AG10803 (cell line): ENCODE data around the gene CYP11A1.

ENCODE experiments used
- DNase-seq: peaks from one replicate; pipeline ENCODE4 v3.0.0; 2010; ENCODE audit warnings: low read depth
- H3K4me3 ChIP-seq: 2 replicates; pipeline ENCODE4 v1.5.1; 2011; ENCODE audit warnings: mild to moderate bottlenecking, low read length, control low read depth
- TF ChIP-seq, protein P1 (sequence below): conservative IDR thresholded peaks from 2 replicates; pipeline ENCODE4 v1.5.1; 2011; ENCODE audit warnings: mild to moderate bottlenecking, low read length, control low read depth, inconsistent platforms

The CYP11A1 gene

DNA sequence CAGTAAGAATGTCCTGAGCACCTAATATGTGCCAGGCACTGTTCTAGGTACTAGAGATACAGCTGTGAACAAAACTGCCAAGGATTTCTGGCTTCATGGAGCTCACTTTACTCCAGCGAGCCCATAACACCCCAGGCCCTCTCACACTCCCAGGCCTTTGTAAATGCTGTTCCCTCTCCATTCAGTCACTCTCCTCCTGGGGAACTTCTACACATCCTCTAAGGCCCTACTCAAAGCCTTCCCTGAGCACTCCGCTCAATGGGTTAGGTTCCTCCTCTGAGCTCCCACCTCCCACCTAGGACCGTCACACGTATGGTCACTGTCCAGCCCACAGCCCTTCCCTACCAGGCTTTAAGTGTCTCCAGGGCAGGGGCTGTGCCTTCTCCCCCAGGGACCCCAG is 39.1 kb upstream of the CYP11A1 start:
- no peak overlapping the region for H3K4me3 ChIP-seq
- no peak for DNase-seq
- TF ChIP-seq, protein P1, sequence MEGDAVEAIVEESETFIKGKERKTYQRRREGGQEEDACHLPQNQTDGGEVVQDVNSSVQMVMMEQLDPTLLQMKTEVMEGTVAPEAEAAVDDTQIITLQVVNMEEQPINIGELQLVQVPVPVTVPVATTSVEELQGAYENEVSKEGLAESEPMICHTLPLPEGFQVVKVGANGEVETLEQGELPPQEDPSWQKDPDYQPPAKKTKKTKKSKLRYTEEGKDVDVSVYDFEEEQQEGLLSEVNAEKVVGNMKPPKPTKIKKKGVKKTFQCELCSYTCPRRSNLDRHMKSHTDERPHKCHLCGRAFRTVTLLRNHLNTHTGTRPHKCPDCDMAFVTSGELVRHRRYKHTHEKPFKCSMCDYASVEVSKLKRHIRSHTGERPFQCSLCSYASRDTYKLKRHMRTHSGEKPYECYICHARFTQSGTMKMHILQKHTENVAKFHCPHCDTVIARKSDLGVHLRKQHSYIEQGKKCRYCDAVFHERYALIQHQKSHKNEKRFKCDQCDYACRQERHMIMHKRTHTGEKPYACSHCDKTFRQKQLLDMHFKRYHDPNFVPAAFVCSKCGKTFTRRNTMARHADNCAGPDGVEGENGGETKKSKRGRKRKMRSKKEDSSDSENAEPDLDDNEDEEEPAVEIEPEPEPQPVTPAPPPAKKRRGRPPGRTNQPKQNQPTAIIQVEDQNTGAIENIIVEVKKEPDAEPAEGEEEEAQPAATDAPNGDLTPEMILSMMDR = no peak

DNA sequence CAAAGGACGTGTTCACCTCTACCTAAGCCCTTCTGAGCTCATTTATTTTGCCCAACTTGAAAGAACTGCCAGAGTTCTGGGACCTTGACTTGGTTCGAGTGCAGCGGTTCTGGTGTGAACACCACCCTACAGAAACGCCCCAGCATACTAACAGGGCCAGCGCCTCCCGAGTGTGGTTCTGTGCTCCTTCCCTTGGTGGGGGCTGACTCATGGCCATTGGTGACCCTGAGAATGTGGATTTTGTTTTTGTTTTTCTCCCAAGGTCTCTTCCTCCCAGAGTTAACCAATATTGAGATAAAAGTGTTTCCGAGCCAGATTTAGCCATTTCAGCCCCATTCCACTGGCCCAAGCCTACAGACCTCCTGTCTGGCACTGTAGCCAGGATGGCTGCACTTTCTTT is 38.4 kb upstream of the CYP11A1 start:
- TF ChIP-seq, protein P1 = no peak
- no peak overlapping the region for H3K4me3 ChIP-seq
- no peak for DNase-seq

DNA sequence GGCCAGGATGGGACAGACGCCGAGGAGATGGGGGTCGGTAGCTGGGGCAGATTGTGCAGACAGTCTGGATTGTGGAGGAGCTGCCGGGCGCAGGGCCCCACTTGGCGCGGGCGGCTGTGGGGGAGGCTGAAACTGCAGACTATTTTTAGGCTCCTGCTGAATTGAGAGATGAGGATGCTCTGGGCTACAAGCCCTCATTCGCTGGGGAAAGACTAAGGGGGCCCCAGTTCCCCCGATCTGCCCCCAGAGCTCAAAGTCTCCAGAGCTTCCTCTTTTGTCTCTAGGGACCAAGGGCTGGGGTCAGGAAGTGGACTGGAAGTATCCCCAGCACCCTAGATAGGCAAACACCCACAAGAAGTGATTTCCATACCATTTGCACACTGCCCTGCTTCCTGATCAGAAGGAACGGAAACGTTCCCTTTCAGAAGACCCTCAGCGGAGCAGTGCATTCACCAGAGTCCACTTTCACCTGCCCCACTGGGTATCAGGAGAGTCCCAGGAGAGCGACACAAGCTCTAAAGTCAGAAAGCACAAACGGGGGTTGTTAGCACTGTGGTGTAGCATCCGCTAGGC is 36.6 kb upstream of the CYP11A1 start:
- TF ChIP-seq, protein P1 = no peak
- no peak for DNase-seq
- no peak overlapping the region for H3K4me3 ChIP-seq

DNA sequence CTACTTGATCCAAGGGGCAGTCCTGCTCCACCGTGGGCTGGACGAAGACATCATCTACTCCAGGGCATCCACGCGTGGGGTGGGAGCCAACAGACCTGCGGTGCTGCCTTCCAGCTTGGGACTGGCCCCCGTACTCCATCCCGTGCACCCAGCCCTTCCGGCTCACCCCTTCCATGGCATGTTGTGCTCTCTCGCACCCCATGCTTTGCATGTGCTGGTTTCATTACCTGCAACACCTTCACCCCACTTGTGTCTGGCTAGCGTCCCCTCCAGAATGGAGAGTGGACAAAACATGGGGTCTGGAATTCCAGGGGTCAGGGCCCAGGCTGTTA is 36.1 kb upstream of the CYP11A1 start:
- DNase-seq = no peak
- TF ChIP-seq, protein P1 = no peak
- no peak overlapping the region for H3K4me3 ChIP-seq

DNA sequence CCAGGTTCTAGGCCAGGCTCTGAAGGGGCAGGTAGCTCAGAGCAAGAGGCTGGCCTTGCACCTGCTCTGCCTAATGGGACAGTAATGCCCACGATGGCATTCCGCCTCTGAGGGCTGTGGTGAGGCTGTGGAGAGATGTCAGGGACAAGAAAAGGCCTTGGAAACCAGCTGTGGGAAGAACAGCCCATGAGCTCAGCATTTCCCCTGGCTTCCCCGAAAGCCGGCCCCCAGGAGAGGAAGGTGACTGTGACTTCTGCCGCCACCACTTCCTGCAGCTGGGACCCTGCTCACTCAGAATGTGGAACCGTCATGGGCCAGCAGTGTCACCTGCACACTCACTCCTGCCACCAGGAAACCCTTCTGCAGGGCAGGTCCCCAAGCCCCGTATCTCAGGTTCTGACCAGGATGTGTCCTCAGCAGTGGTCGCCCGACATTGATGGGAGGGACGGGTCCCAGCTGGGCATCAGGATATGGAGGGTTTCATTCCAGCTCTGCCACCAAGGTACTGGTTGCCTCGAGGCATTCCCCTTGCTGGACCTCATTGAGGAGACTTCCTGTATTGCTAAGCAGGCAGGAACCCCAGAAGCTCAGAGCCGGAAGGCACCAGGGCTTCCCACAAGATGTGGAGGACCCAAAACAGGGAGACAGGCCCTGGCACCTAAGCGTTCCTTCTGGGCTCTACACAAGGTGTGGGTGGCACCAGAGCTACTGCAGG is 35.6 kb upstream of the CYP11A1 start:
- TF ChIP-seq, protein P1 = no peak
- no peak for DNase-seq
- H3K4me3 ChIP-seq = no peak overlapping the region

DNA sequence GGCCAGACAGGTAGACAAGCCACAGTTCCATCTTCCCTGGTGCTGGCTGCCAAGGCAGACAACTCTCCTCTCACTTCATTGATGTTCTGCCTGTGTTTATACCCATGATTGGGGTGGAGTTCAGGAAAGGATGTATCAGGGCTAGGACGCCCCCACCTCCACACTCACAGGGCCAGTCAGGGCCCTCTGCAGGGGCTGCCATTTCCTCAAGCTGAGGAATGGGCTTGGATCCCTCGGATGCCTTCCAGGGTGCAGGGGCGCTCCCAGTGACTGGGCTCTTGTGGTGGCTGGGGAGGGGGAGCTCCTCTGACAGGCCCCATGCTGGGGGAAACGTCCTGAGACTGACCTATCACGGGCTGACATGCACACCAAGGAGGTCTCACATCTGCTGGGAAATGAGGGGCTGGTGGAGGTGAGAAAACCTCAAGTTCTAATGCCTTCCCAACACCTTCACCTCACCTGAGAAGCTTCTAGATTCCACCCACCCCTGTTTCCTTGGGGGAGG is 34.9 kb upstream of the CYP11A1 start:
- DNase-seq = no peak
- TF ChIP-seq, protein P1 = no peak
- no peak overlapping the region for H3K4me3 ChIP-seq

DNA sequence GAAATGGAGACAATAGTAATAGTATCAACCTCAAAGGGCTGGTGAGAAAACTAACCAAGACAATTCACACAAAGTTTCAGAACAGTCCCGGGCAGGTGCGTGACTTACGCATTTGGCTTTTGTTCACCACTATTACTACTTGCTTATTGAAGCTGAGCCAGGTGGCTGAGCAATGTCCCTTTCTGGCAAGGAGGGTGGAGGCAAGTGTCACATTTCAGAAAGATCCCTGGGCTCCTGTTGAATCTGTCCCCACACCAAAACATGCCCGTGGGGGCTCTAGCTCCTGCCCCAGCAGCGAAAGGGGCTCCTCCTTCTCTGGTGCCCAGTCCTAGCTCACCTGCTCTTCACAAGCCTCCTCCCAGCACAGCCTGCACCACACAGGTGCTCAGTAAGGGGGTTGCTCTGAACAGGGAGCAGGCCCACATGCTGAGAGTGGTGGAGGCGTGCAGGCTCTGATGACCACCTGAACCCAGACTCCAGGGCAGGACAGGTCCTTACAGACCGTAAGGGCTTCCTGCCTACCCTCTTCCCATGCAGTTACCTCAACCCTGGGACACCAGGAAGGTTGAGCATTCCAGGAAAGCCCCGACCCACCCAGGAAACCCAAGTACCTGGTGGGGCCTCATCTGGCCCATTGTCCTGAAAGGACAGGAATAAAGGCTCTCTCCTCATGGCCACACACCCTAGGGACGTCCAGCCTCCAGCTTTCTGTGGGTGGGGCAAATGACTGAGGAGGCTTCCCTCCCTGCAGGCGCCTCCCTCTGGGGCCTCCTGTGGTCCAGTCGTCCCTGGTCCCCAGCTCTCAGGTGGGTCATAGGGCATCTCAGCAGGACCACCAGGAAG is 33.7 kb upstream of the CYP11A1 start:
- DNase-seq = no peak
- TF ChIP-seq, protein P1 = no peak
- no peak overlapping the region for H3K4me3 ChIP-seq
